GM19023 (cell line): ENCODE data around the gene HIVEP3.
A peak's percentile ranks its signal among the peaks of the same experiment; 100 is the strongest.

Experiments used
- ATAC-seq: cut with Tn5 transposase; IDR thresholded peaks from one replicate; pipeline ENCODE4 v1.9.1; 2021; ENCODE audit warnings: mild to moderate bottlenecking, moderate library complexity; ENCODE audit not compliant: unreplicated experiment

HIVEP3 gene

GRCh38 chr1:41894808-41895483 is 23.8 kb downstream of the HIVEP3 start:
- no peak for ATAC-seq

- no peak for ATAC-seq
These were observed 24.5 kb downstream of the HIVEP3 start for GRCh38 chr1:41894101-41894807.

- no peak for ATAC-seq
These were observed 26.4 kb downstream of the HIVEP3 start for GRCh38 chr1:41892301-41892781.

GRCh38 chr1:41891199-41891896 is 27.4 kb downstream of the HIVEP3 start:
- ATAC-seq: peak; percentile 87

GRCh38 chr1:41890825-41891198 is 27.9 kb downstream of the HIVEP3 start:
- no peak for ATAC-seq

- no peak for ATAC-seq
These were observed 29.0 kb downstream of the HIVEP3 start for GRCh38 chr1:41889506-41890414.

- ATAC-seq: no peak
These were observed 30.0 kb downstream of the HIVEP3 start for GRCh38 chr1:41888756-41889155.

GRCh38 chr1:41887365-41887764 is 31.4 kb downstream of the HIVEP3 start:
- ATAC-seq: no peak

GRCh38 chr1:41884256-41885230 is 34.2 kb downstream of the HIVEP3 start:
- ATAC-seq: no peak

- no peak for ATAC-seq
These were observed 35.2 kb downstream of the HIVEP3 start for GRCh38 chr1:41883507-41883906.

GRCh38 chr1:41882486-41882885 is 36.2 kb downstream of the HIVEP3 start:
- ATAC-seq: no peak

- ATAC-seq: no peak
These were observed 36.6 kb downstream of the HIVEP3 start for GRCh38 chr1:41882068-41882477.

GRCh38 chr1:41880950-41881885 is 37.5 kb downstream of the HIVEP3 start:
- ATAC-seq: no peak

GRCh38 chr1:41880261-41880660 is 38.5 kb downstream of the HIVEP3 start:
- no peak for ATAC-seq

GRCh38 chr1:41879617-41880016 is 39.1 kb downstream of the HIVEP3 start:
- ATAC-seq: no peak

GRCh38 chr1:41878911-41879310 is 39.8 kb downstream of the HIVEP3 start:
- ATAC-seq: no peak

- no peak for ATAC-seq
These were observed 40.2 kb downstream of the HIVEP3 start for GRCh38 chr1:41878495-41878894.

GRCh38 chr1:41876576-41877445 is 41.9 kb downstream of the HIVEP3 start:
- no peak for ATAC-seq
